ENCODE measurements around the gene KCNE1. TPM values are rescaled to one million over a fixed set of nuclear protein-coding genes. Genes with fewer than 3 reads are reported as not detected.
"Not testable (repeated sequence)": the region's sequence is repeated elsewhere in the genome, so short reads cannot be mapped to it uniquely, and the experiment has no call there.

The KCNE1 gene
- total and polyA plus RNA-seq, 2 of the 13 experiments (the other 11 are each of a cell fraction or from before 2014, with no cell fraction given): 0.35 TPM; not detected in 1

DNA sequence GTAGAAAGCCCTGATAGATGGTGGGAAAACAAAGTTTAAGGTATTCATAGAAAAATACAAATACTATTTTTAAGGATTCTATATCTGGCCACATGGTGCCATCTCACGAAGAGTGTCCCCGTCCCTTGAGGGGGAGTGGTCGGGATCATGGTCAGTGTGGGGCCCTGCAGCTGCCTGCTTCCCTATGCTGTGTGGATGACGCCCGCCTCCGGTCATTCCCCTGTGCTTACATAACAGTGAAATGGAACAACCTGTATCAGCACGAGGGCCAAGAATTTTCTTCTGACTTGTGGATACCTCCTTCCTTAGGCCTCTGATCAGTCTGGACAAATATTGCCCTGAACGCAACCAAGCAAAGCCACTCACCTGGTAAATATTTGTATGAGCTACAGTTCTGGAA lies 84.7 kb downstream of the KCNE1 start:
- H2AFZ ChIP-seq (ENCODE audit: low read length); DNase-seq (ENCODE audit: low spot score); H3K27ac ChIP-seq (ENCODE audit: extremely low read length, insufficient read depth, low read length); H3K4me2 ChIP-seq (ENCODE audit: low read depth, low read length); CTCF ChIA-PET (ENCODE audit: low intra/inter-chr PET ratio, low total read pairs); H3K9me3 ChIP-seq (ENCODE audit: low read length); H3K27me3 ChIP-seq (ENCODE audit: control insufficient read depth in 1 of 2, insufficient read depth in 2 of 2, low read length in 2 of 2); BruUV-seq (replicated peaks); H4K20me1 ChIP-seq (ENCODE audit: insufficient read depth, low read length); POLR2A ChIA-PET; H3K4me3 ChIP-seq (replicated peaks in 1 of 3; ENCODE audit: insufficient read depth in 1 of 3, low read depth in 2 of 3, low read length in 3 of 3); H3K9ac ChIP-seq (ENCODE audit: insufficient read depth, low read depth, low read length); in situ Hi-C loops (cut with HindIII; ENCODE audit: extremely low pct_ligation_motif_present, low pct_unique_long_range_greater_than_20kb); intact Hi-C loops (cut with micrococcal nuclease; ENCODE audit: unreplicated experiment); H3K36me3 ChIP-seq (replicated peaks in 1 of 2; ENCODE audit: control insufficient read depth in 1 of 2, insufficient read depth in 2 of 2, low read length in 2 of 2); H3K79me2 ChIP-seq (ENCODE audit: insufficient read depth, low read length); H3K4me1 ChIP-seq (ENCODE audit: insufficient read depth, low read length): not testable (repeated sequence)
- ATAC-seq: peak; percentile 66
- WGBS (ENCODE audit: low lambda C conversion rate): no CpG with 5 or more reads among the region's 8 CpGs
- peak; percentile 26 for FAIRE-seq

DNA sequence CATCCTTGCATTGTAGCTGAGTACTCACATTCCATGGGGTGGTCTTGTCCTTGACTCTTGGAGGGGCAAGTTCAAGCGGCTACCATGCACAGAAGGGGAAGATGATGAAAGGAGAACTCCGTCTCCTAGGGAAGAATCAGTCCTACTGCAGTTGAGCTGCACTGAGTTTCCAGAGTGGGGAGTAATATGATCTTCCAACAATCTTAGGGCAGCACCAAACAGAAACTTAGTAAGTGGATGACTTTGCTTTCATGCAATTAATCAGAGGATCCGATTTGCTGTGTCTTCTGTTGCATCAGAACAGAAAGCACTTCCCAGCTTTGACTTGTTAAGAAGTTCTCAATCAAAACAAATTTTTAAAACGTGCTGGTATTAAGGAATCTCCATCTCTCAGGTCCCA lies 88.2 kb downstream of the KCNE1 start, which contains the start of gene SMIM34:
Gene SMIM34 (minus strand): TSS at position 147 of the 400 bp plus-strand sequence. CDS start 112 bp downstream, at position 35.
- POLR2A ChIA-PET; H3K4me3 ChIP-seq (replicated peaks in 1 of 3; ENCODE audit: insufficient read depth in 1 of 3, low read depth in 2 of 3, low read length in 3 of 3); H3K27ac ChIP-seq (ENCODE audit: extremely low read length, insufficient read depth, low read length); BruUV-seq (replicated peaks); ATAC-seq; H3K4me1 ChIP-seq (ENCODE audit: insufficient read depth, low read length); H4K20me1 ChIP-seq (ENCODE audit: insufficient read depth, low read length); H2AFZ ChIP-seq (ENCODE audit: low read length); FAIRE-seq; H3K9me3 ChIP-seq (ENCODE audit: low read length); intact Hi-C loops (cut with micrococcal nuclease; ENCODE audit: unreplicated experiment); CTCF ChIA-PET (ENCODE audit: low intra/inter-chr PET ratio, low total read pairs); H3K79me2 ChIP-seq (ENCODE audit: insufficient read depth, low read length); H3K36me3 ChIP-seq (replicated peaks in 1 of 2; ENCODE audit: control insufficient read depth in 1 of 2, insufficient read depth in 2 of 2, low read length in 2 of 2); H3K9ac ChIP-seq (ENCODE audit: insufficient read depth, low read depth, low read length); DNase-seq (ENCODE audit: low spot score); H3K27me3 ChIP-seq (ENCODE audit: control insufficient read depth in 1 of 2, insufficient read depth in 2 of 2, low read length in 2 of 2); H3K4me2 ChIP-seq (ENCODE audit: low read depth, low read length); in situ Hi-C loops (cut with HindIII; ENCODE audit: extremely low pct_ligation_motif_present, low pct_unique_long_range_greater_than_20kb): not testable (repeated sequence)
- no CpG with 5 or more reads among the region's 4 CpGs for WGBS (ENCODE audit: low lambda C conversion rate)

DNA sequence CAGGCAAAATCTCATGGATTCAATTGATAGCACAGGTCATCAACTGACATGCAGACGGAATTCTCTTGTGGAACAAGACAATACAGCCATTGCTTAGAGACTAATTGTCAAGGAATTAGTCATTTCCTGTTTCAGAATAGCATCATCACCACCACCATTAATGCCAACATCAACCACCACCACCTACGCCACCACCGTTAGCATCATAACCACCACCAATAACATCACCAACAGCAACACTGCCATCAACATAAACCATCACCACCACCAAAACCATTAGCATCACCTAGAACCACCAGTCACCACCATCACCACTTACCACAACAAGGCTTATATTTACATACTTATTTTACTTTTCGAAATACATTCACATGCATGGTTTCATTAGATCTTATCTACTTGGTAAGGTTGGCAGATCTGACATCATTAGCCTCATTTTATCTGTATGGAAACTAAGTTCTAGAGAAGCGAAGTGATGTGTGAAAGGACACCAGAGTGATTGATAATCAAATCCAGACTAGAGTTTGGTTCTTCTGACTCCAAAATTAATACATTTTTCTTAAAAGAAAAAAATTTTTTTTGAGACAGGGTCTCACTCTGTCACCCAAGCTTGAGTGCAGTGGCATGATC lies 94.4 kb downstream of the KCNE1 start:
- CTCF ChIA-PET (ENCODE audit: low intra/inter-chr PET ratio, low total read pairs); H3K4me1 ChIP-seq (ENCODE audit: insufficient read depth, low read length); ATAC-seq; POLR2A ChIA-PET; BruUV-seq (replicated peaks); H3K79me2 ChIP-seq (ENCODE audit: insufficient read depth, low read length); H3K27me3 ChIP-seq (ENCODE audit: control insufficient read depth in 1 of 2, insufficient read depth in 2 of 2, low read length in 2 of 2); H2AFZ ChIP-seq (ENCODE audit: low read length); H3K9ac ChIP-seq (ENCODE audit: insufficient read depth, low read depth, low read length); in situ Hi-C loops (cut with HindIII; ENCODE audit: extremely low pct_ligation_motif_present, low pct_unique_long_range_greater_than_20kb); DNase-seq (ENCODE audit: low spot score); FAIRE-seq; H4K20me1 ChIP-seq (ENCODE audit: insufficient read depth, low read length); H3K36me3 ChIP-seq (replicated peaks in 1 of 2; ENCODE audit: control insufficient read depth in 1 of 2, insufficient read depth in 2 of 2, low read length in 2 of 2); H3K4me3 ChIP-seq (replicated peaks in 1 of 3; ENCODE audit: insufficient read depth in 1 of 3, low read depth in 2 of 3, low read length in 3 of 3); H3K4me2 ChIP-seq (ENCODE audit: low read depth, low read length); intact Hi-C loops (cut with micrococcal nuclease; ENCODE audit: unreplicated experiment); H3K9me3 ChIP-seq (ENCODE audit: low read length); H3K27ac ChIP-seq (ENCODE audit: extremely low read length, insufficient read depth, low read length): not testable (repeated sequence)
- WGBS (ENCODE audit: low lambda C conversion rate): no CpG with 5 or more reads among the region's 5 CpGs

DNA sequence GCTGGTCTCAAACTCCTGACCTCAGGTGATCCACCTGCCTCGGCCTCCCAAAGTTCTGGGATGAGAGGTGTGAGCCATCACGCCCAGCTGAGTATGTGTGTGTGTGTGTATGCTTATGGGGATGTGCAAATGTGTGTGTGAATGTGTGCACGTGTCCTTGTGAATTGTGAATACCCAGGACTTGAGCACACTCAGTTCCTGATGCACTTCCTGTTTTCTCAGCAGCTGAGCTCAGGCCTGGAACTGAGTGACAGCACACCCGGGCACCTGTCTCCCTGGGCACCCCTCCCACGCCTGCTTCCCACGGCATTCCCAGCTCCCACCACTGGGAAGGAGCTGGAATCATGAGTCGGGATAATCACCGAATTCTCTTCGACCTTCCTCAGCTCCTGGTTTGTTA lies 104.7 kb downstream of the KCNE1 start:
- H3K4me3 ChIP-seq (replicated peaks in 1 of 3; ENCODE audit: insufficient read depth in 1 of 3, low read depth in 2 of 3, low read length in 3 of 3); H3K79me2 ChIP-seq (ENCODE audit: insufficient read depth, low read length); H3K4me1 ChIP-seq (ENCODE audit: insufficient read depth, low read length); H3K36me3 ChIP-seq (replicated peaks in 1 of 2; ENCODE audit: control insufficient read depth in 1 of 2, insufficient read depth in 2 of 2, low read length in 2 of 2); POLR2A ChIA-PET; intact Hi-C loops (cut with micrococcal nuclease; ENCODE audit: unreplicated experiment); H3K27me3 ChIP-seq (ENCODE audit: control insufficient read depth in 1 of 2, insufficient read depth in 2 of 2, low read length in 2 of 2); FAIRE-seq; H4K20me1 ChIP-seq (ENCODE audit: insufficient read depth, low read length); CTCF ChIA-PET (ENCODE audit: low intra/inter-chr PET ratio, low total read pairs); ATAC-seq; H3K27ac ChIP-seq (ENCODE audit: extremely low read length, insufficient read depth, low read length); in situ Hi-C loops (cut with HindIII; ENCODE audit: extremely low pct_ligation_motif_present, low pct_unique_long_range_greater_than_20kb); H3K9ac ChIP-seq (ENCODE audit: insufficient read depth, low read depth, low read length); DNase-seq (ENCODE audit: low spot score); H3K9me3 ChIP-seq (ENCODE audit: low read length); H3K4me2 ChIP-seq (ENCODE audit: low read depth, low read length); H2AFZ ChIP-seq (ENCODE audit: low read length); BruUV-seq (replicated peaks): not testable (repeated sequence)
- WGBS (ENCODE audit: low lambda C conversion rate): no CpG with 5 or more reads among the region's 9 CpGs
